Measurements from ENCODE around the gene CSNK1G3. TPM values are rescaled to one million over a fixed set of nuclear protein-coding genes. Genes with fewer than 3 reads are reported as not detected.

Gene CSNK1G3
- total RNA-seq, 1 donor, result 91.2 TPM

- Histone ChIP-seq H4K20me1 (ENCODE audit: insufficient read depth, low read length) (peaks cover 29% of the 10 kb centered on the region), H3K27me3 (ENCODE audit: insufficient read depth, low read length) (no peaks in the 10 kb centered on the region), H3K27ac (ENCODE audit: low read depth, low read length) (no peak overlapping the region), H3K4me1 (ENCODE audit: insufficient read depth, low read length) (no peaks in the 10 kb centered on the region), H3K36me3 (ENCODE audit: insufficient read depth, low read length) (no peaks in the 10 kb centered on the region), H3K9me3 (ENCODE audit: low read depth, low read length) (no peaks in the 10 kb centered on the region), H3K79me2 (ENCODE audit: insufficient read depth, low read length) (peaks cover 90% of the 10 kb centered on the region), H3K4me2 (ENCODE audit: insufficient read depth, low read length) (no peak overlapping the region), H2AFZ (ENCODE audit: low read length) (no peak overlapping the region), H3K4me3 (ENCODE audit: insufficient read depth, low read length) (no peak overlapping the region)
- TF ChIP-seq, protein P1, sequence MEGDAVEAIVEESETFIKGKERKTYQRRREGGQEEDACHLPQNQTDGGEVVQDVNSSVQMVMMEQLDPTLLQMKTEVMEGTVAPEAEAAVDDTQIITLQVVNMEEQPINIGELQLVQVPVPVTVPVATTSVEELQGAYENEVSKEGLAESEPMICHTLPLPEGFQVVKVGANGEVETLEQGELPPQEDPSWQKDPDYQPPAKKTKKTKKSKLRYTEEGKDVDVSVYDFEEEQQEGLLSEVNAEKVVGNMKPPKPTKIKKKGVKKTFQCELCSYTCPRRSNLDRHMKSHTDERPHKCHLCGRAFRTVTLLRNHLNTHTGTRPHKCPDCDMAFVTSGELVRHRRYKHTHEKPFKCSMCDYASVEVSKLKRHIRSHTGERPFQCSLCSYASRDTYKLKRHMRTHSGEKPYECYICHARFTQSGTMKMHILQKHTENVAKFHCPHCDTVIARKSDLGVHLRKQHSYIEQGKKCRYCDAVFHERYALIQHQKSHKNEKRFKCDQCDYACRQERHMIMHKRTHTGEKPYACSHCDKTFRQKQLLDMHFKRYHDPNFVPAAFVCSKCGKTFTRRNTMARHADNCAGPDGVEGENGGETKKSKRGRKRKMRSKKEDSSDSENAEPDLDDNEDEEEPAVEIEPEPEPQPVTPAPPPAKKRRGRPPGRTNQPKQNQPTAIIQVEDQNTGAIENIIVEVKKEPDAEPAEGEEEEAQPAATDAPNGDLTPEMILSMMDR (IDR thresholded peaks at IDR 0.05; ENCODE audit: extremely low read depth, low read depth, low read length), result no peak
- DNase-seq (ENCODE audit: insufficient read length, low spot score, missing footprints), result no peak
Observed at GRCh38 chr5:123528878-123529277, 16.9 kb downstream of the CSNK1G3 start.

DNA sequence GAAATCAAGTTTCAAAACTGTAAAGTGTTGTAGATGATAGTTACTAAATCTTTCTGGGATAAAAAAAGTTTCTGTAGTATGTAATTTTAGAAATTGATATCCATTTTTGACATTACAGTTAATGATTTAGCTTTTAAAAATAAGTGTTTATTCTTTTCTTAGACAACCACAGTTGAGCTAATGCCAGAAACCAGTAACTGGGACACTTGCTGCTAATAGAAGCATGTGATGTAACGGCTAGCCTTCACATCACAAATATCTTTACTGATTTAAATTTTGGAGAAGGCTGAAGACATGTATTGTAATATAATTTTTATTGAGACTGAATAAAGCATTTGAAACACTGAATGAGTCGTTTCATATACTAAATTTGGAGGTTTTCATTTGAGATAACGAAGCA lies 18.8 kb downstream of the CSNK1G3 start:
- H3K27me3 ChIP-seq (ENCODE audit: insufficient read depth, low read length), result no peaks in the 10 kb centered on the region
- no peak overlapping the region for H3K4me3 ChIP-seq (ENCODE audit: insufficient read depth, low read length)
- H3K36me3 ChIP-seq (ENCODE audit: insufficient read depth, low read length), result no peaks in the 10 kb centered on the region
- peaks cover 86% of the 10 kb centered on the region for H3K79me2 ChIP-seq (ENCODE audit: insufficient read depth, low read length)
- TF ChIP-seq, protein P1 (IDR thresholded peaks at IDR 0.05; ENCODE audit: extremely low read depth, low read depth, low read length), result no peak
- H3K27ac ChIP-seq (ENCODE audit: low read depth, low read length), result no peak overlapping the region
- peaks cover 25% of the 10 kb centered on the region for H4K20me1 ChIP-seq (ENCODE audit: insufficient read depth, low read length)
- H3K9me3 ChIP-seq (ENCODE audit: low read depth, low read length), result no peaks in the 10 kb centered on the region
- H3K4me1 ChIP-seq (ENCODE audit: insufficient read depth, low read length), result no peaks in the 10 kb centered on the region
- DNase-seq (ENCODE audit: insufficient read length, low spot score, missing footprints), result no peak
- H2AFZ ChIP-seq (ENCODE audit: low read length), result no peak overlapping the region
- H3K4me2 ChIP-seq (ENCODE audit: insufficient read depth, low read length), result no peak overlapping the region

DNA sequence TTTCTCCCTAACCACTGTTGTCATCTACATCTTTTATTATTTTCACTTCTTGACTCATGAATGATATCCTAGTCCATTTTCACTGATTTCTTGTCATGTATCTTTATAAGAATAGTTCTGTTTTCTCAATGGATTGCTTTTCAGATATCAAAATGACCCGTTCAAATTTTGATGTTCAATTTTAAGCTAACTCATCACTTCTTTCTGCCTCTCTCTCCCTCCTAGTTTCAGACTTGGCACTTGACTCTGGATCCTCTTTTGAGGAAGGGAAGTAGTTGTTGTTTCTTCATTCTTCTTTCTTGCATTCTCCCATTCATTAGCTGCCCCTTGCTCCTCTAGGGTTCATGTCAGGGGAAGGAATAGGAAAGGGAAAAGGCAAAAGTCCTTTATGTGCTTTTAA lies 23.7 kb downstream of the CSNK1G3 start:
- peaks cover 83% of the 10 kb centered on the region for H3K79me2 ChIP-seq (ENCODE audit: insufficient read depth, low read length)
- TF ChIP-seq, protein P1 (IDR thresholded peaks at IDR 0.05; ENCODE audit: extremely low read depth, low read depth, low read length), result no peak
- H3K27ac ChIP-seq (ENCODE audit: low read depth, low read length), result no peak overlapping the region
- H3K36me3 ChIP-seq (ENCODE audit: insufficient read depth, low read length), result no peaks in the 10 kb centered on the region
- no peaks in the 10 kb centered on the region for H3K27me3 ChIP-seq (ENCODE audit: insufficient read depth, low read length)
- peaks cover 13% of the 10 kb centered on the region for H4K20me1 ChIP-seq (ENCODE audit: insufficient read depth, low read length)
- no peak overlapping the region for H2AFZ ChIP-seq (ENCODE audit: low read length)
- no peak overlapping the region for H3K4me3 ChIP-seq (ENCODE audit: insufficient read depth, low read length)
- DNase-seq (ENCODE audit: insufficient read length, low spot score, missing footprints), result no peak
- H3K4me2 ChIP-seq (ENCODE audit: insufficient read depth, low read length), result no peak overlapping the region
- no peaks in the 10 kb centered on the region for H3K4me1 ChIP-seq (ENCODE audit: insufficient read depth, low read length)
- no peaks in the 10 kb centered on the region for H3K9me3 ChIP-seq (ENCODE audit: low read depth, low read length)

- Histone ChIP-seq H4K20me1 (ENCODE audit: insufficient read depth, low read length) (peaks cover 13% of the 10 kb centered on the region), H3K4me3 (ENCODE audit: insufficient read depth, low read length) (no peak overlapping the region), H3K27me3 (ENCODE audit: insufficient read depth, low read length) (no peaks in the 10 kb centered on the region), H3K4me1 (ENCODE audit: insufficient read depth, low read length) (no peaks in the 10 kb centered on the region), H2AFZ (ENCODE audit: low read length) (no peak overlapping the region), H3K9me3 (ENCODE audit: low read depth, low read length) (no peaks in the 10 kb centered on the region), H3K36me3 (ENCODE audit: insufficient read depth, low read length) (no peaks in the 10 kb centered on the region), H3K79me2 (ENCODE audit: insufficient read depth, low read length) (peaks cover 85% of the 10 kb centered on the region), H3K27ac (ENCODE audit: low read depth, low read length) (no peak overlapping the region), H3K4me2 (ENCODE audit: insufficient read depth, low read length) (no peak overlapping the region)
- TF ChIP-seq, protein P1 (IDR thresholded peaks at IDR 0.05; ENCODE audit: extremely low read depth, low read depth, low read length), result no peak
- DNase-seq (ENCODE audit: insufficient read length, low spot score, missing footprints), result no peak
Observed at GRCh38 chr5:123537256-123537655, 25.3 kb downstream of the CSNK1G3 start.
